GM12878 (cell line): ENCODE results near the gene HOXC5. TPM values are rescaled to one million over a fixed set of nuclear protein-coding genes. Genes with fewer than 3 reads are reported as not detected.

Source experiments
- ATAC-seq: fragments of 200-7000 bp; cut with Tn5 transposase; 3 replicates; pipeline ENCODE4 v1.9.1; 2020; ENCODE audit warnings: mild to moderate bottlenecking, moderate library complexity
- BruUV-seq: library from RNA; stranded (reverse); fragments of 400-500 nt; replicated peaks from 2 replicates; lab custom pipeline; 2021; lab: Mats Ljungman, UMichigan
- CTCF ChIA-PET: fragments of 300-600 bp; sonication (Branson Sonifier 250); formaldehyde crosslinking; extraction: SDS; loops from one replicate; lab custom pipeline; 2021; ENCODE audit warnings: inconsistent platforms; lab: Yijun Ruan, JAX
- POLR2A ChIA-PET: fragments of 350-600 bp; formaldehyde crosslinking; extraction: SDS; loops from one replicate; lab custom pipeline; 2021; ENCODE audit warnings: inconsistent platforms; lab: Charles Lee
- RAD21 ChIA-PET: fragments of 300-600 bp; sonication (Branson Sonifier 250); formaldehyde crosslinking; loops from one replicate; lab custom pipeline; 2023; ENCODE audit warnings: antibody characterized with exemption; ENCODE audit not compliant: unreplicated experiment; lab: Charles Lee
- SMC1A ChIA-PET: fragments of 300-600 bp; sonication (Branson Sonifier 250); formaldehyde crosslinking; loops from one replicate; lab custom pipeline; 2023; ENCODE audit not compliant: unreplicated experiment, uncharacterized antibody; lab: Charles Lee
- DNase-seq: peaks from one replicate; pipeline ENCODE4 v3.0.0-alpha.2; 2011; ENCODE audit warnings: low read depth, low spot score
- FAIRE-seq: peaks from 3 replicates; lab custom pipeline; 2011; peaks lifted over from hg19 to GRCh38; lab: Jason Lieb, UNC
- H2AFZ ChIP-seq: 2 replicates; pipeline ENCODE4 v1.6.0; 2011; ENCODE audit warnings: low read depth, low read length, control low read depth; ENCODE audit not compliant: control insufficient read depth
- H3K27ac ChIP-seq: 2 replicates; pipeline ENCODE4 v1.5.1; 2011; ENCODE audit warnings: control low read depth; ENCODE audit not compliant: control insufficient read depth, insufficient read depth
- H3K27me3 ChIP-seq, 2 experiments: replicated peaks in 1 of 2; 2 replicates each; pipeline versions ENCODE4 v1.6.0 to v1.6.1; 2011; ENCODE audit warnings: low read length in 1 of 2; ENCODE audit not compliant: control insufficient read depth in 2 of 2, insufficient read depth in 2 of 2
- H3K36me3 ChIP-seq, 2 experiments: 2 replicates each; pipeline ENCODE4 v1.5.1; 2011; ENCODE audit warnings: low read length in 1 of 2; ENCODE audit not compliant: control insufficient read depth in 2 of 2, insufficient read depth in 2 of 2
- H3K4me1 ChIP-seq: 2 replicates; pipeline ENCODE4 v1.6.1; 2011; ENCODE audit warnings: mild to moderate bottlenecking, low read length, moderate library complexity, mixed read lengths; ENCODE audit not compliant: control insufficient read depth, insufficient read depth
- H3K4me2 ChIP-seq: 2 replicates; pipeline ENCODE4 v1.6.0; 2011; ENCODE audit warnings: control low read depth; ENCODE audit not compliant: control insufficient read depth, insufficient read depth
- H3K4me3 ChIP-seq: fragments of 200-600 bp; sonication (generic); 2 replicates; pipeline ENCODE4 v1.5.1; 2016
- H3K79me2 ChIP-seq: 2 replicates; pipeline ENCODE4 v1.6.0; 2011; ENCODE audit warnings: low read length; ENCODE audit not compliant: control insufficient read depth, insufficient read depth
- H3K9ac ChIP-seq: 2 replicates; pipeline ENCODE4 v1.8.0; 2011; ENCODE audit warnings: low read length, control low read depth, mixed read lengths; ENCODE audit not compliant: control insufficient read depth, insufficient read depth
- H3K9me3 ChIP-seq: replicated peaks from 3 replicates; pipeline ENCODE4 v1.5.1; 2011; ENCODE audit warnings: mild to moderate bottlenecking, low read length; ENCODE audit not compliant: control insufficient read depth, insufficient read depth
- H4K20me1 ChIP-seq: 2 replicates; pipeline ENCODE4 v1.6.0; 2011; ENCODE audit not compliant: control insufficient read depth, insufficient read depth
- EED ChIP-seq: sonication (generic); IDR thresholded peaks from 2 replicates; pipeline ENCODE4 v1.6.1; 2016; ENCODE audit warnings: antibody characterized with exemption, low read depth
- POLR2AphosphoS5 ChIP-seq: IDR thresholded peaks from 2 replicates; pipeline ENCODE4 v1.6.1; 2011; ENCODE audit warnings: mild to moderate bottlenecking, low read length, inconsistent platforms
- RAD21 ChIP-seq: IDR thresholded peaks from 2 replicates; pipeline ENCODE4 v1.6.1; 2011; ENCODE audit warnings: mild to moderate bottlenecking, low read depth, low read length, moderate library complexity; ENCODE audit not compliant: insufficient read depth
- SMC3 ChIP-seq: IDR thresholded peaks from 2 replicates; pipeline ENCODE4 v1.6.1; 2011; ENCODE audit warnings: low read length, improper control_type of control experiment, borderline replicate concordance
- SP1 ChIP-seq: IDR thresholded peaks from one replicate; pipeline ENCODE4 v1.6.1; 2011; ENCODE audit warnings: low read depth, low read length
- WGBS: methylation state at CpG from one replicate; pipeline ENCODE4 v1.1.6; 2016; ENCODE audit warnings: low lambda C conversion rate; ENCODE audit not compliant: insufficient replicate concordance, insufficient coverage; ENCODE audit errors: missing lambda C conversion rate; 5-methylcytosine and 5-hydroxymethylcytosine counted together
- in situ Hi-C: fragments of 300-500 bp; cut with MboI; formaldehyde crosslinking; loops from 9 replicates; pipeline ENCODE4 v1.14.3; 2018; ENCODE audit warnings: mixed read lengths
- intact Hi-C: fragments of 100-400 bp; cut with micrococcal nuclease; formaldehyde crosslinking; loops from one replicate; pipeline ENCODE4 v1.14.2; 2022; ENCODE audit not compliant: unreplicated experiment
- polyA plus RNA-seq, 11 experiments: library from polyadenylated mRNA; depleted of rRNA in 4 of 11; unstranded in 6 of 11; stranded (reverse) in 5 of 11; fragments of >200 nt; fragmentation: Nextera tagmentation in 4 of 11; fragmentation: Illumina TruSeq in 1 of 11; extraction: Ambion mirVana in 4 of 11; extraction: Trizol in 1 of 11; gene quantifications; 1 replicate in 1 of 11; 2 replicates in 10 of 11; pipeline versions ENCODE4 v1.2.1 to v1.2.3, GENCODE V29; 2011 to 2016; ENCODE audit warnings: inconsistent platforms in 2 of 11, missing spikeins in 2 of 11, low read depth in 1 of 11
- total RNA-seq, 4 experiments: library from RNA; depleted of rRNA in 3 of 4; stranded (reverse); fragments of >200 nt in 3 of 4; fragmentation: Illumina TruSeq in 1 of 4; extraction: Trizol in 1 of 4; gene quantifications; 2 replicates each; pipeline versions ENCODE4 v1.2.1 to v1.2.3, GENCODE V29; 2013 to 2021
- TF ChIP-seq, protein P1 (sequence below), 3 experiments: IDR thresholded peaks in 2 of 3; conservative IDR thresholded peaks in 1 of 3; 2 replicates each; pipeline ENCODE4 v1.5.1; 2011; ENCODE audit warnings: low read depth in 3 of 3, low read length in 3 of 3, mild to moderate bottlenecking in 3 of 3, control low read depth in 2 of 3, moderate library complexity in 2 of 3, inconsistent platforms in 1 of 3, mixed read lengths in 1 of 3; ENCODE audit not compliant: control insufficient read depth in 2 of 3, insufficient read depth in 1 of 3; ENCODE audit errors: extremely low read depth in 1 of 3

HOXC5 gene
- total and polyA plus RNA-seq, 10 of the 15 experiments (the other 5 are each of a cell fraction or from before 2014, with no cell fraction given), result 0.11 TPM; not detected in 9

GRCh38 chr12:54004063-54004840, 28.6 kb upstream of the HOXC5 start:
- H3K79me2 ChIP-seq, result no peaks in the 10 kb centered on the region
- no peaks in the 10 kb centered on the region for H3K9me3 ChIP-seq
- H3K4me1 ChIP-seq, result peaks cover 6% of the 10 kb centered on the region
- ChIA-PET POLR2A (interaction anchor here (0.6 kb wide), 1 partner anchor 283 kb away, joined by 9 read pairs; no protein-coding TSS in a partner anchor), RAD21 (interaction anchor here (0.5 to 4.5 kb wide), 6 partner anchors 14 to 210 kb away, joined by 3 to 36 read pairs (median 3); partner anchors contain the start of genes HOXC10 and HOXC5)
- no peak for TF ChIP-seq POLR2AphosphoS5
- no peak for TF ChIP-seq EED
- TF ChIP-seq SP1, result no peak
- TF ChIP-seq RAD21, result peak; percentile 36; the same call in 1 of the 2 replicates
- TF ChIP-seq, protein P1, sequence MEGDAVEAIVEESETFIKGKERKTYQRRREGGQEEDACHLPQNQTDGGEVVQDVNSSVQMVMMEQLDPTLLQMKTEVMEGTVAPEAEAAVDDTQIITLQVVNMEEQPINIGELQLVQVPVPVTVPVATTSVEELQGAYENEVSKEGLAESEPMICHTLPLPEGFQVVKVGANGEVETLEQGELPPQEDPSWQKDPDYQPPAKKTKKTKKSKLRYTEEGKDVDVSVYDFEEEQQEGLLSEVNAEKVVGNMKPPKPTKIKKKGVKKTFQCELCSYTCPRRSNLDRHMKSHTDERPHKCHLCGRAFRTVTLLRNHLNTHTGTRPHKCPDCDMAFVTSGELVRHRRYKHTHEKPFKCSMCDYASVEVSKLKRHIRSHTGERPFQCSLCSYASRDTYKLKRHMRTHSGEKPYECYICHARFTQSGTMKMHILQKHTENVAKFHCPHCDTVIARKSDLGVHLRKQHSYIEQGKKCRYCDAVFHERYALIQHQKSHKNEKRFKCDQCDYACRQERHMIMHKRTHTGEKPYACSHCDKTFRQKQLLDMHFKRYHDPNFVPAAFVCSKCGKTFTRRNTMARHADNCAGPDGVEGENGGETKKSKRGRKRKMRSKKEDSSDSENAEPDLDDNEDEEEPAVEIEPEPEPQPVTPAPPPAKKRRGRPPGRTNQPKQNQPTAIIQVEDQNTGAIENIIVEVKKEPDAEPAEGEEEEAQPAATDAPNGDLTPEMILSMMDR (IDR thresholded peaks at IDR 0.05 in 2 of 3, conservative IDR thresholded peaks at IDR 0.05 in 1 of 3; ENCODE audit: control insufficient read depth in 2 of 3, extremely low read depth in 1 of 3, insufficient read depth in 1 of 3, low read depth in 3 of 3, low read length in 3 of 3), result peak in 2 of 3 experiments; percentile 18 to 31; a peak in 2 of 6 replicates
- peak; percentile 43; the same call in 1 of the 2 replicates for TF ChIP-seq SMC3
- TF ChIP-seq, all 136 proteins: peak for 3
- Histone ChIP-seq H3K4me3 (no peak overlapping the region), H4K20me1 (no peaks in the 10 kb centered on the region), H3K9ac (no peak overlapping the region), H3K27ac (no peak overlapping the region), H3K27me3 (peaks cover 27 to 36% of the 10 kb centered on the region in 2 experiments), H3K36me3 (no peaks in the 10 kb centered on the region), H3K4me2 (no peak overlapping the region), H2AFZ (no peak overlapping the region)
- DNase-seq (no peak), ATAC-seq (peak; percentile 6; the same call in 1 of the 3 replicates), FAIRE-seq (no peak)
- in situ Hi-C loops (no loop called here), intact Hi-C loops (loop anchor here (10.0 kb wide), 1 partner anchor 371 kb away; no protein-coding TSS in a partner anchor)
- BruUV-seq, result no TSS peak
- ChIA-PET CTCF (interaction anchor here (1.0 to 6.1 kb wide), 11 partner anchors 13 to 375 kb away, joined by 3 to 105 read pairs (median 6); partner anchors contain the start of genes HOXC10, HOXC5 and SMUG1), SMC1A (interaction anchor here (0.9 to 3.3 kb wide), 9 partner anchors 12 to 224 kb away, joined by 3 to 23 read pairs (median 4); partner anchors contain the start of gene HOXC5)
- 33% methylated on average over 20 of the region's 20 CpGs for whole genome bisulfite sequencing
